ENCODE results near the gene CACNA2D1.
A peak's percentile ranks its signal among the peaks of the same experiment; 100 is the strongest.

Gene CACNA2D1

DNA sequence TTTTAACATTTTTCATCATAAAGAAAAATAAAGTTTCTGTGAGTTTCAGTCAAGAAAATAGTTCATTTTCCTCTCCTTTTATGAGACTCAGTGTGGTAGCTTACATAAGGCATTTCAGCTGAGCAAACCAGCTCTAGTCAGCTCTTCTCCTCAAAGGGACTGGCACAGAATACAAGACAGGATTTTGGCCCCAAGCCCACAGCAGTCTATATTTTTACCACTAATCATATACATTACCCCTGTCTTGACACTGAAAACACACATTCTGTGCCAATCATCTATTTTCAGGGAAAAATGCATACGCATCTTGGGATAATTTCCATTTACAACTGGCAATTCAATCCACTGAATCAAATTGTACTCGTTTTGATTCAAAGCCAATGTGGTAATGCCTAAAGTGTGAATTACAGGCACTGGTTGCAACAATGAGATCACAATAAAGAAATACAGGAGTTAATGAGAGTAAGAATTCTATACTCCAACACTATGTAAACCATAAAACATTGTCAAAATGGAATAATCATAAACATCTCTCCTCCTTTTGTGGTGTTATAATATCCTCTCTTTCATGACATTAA is 186.4 kb downstream of the CACNA2D1 start:
- H3K27ac ChIP-seq, result no peak overlapping the region
- TF ChIP-seq, protein P1, sequence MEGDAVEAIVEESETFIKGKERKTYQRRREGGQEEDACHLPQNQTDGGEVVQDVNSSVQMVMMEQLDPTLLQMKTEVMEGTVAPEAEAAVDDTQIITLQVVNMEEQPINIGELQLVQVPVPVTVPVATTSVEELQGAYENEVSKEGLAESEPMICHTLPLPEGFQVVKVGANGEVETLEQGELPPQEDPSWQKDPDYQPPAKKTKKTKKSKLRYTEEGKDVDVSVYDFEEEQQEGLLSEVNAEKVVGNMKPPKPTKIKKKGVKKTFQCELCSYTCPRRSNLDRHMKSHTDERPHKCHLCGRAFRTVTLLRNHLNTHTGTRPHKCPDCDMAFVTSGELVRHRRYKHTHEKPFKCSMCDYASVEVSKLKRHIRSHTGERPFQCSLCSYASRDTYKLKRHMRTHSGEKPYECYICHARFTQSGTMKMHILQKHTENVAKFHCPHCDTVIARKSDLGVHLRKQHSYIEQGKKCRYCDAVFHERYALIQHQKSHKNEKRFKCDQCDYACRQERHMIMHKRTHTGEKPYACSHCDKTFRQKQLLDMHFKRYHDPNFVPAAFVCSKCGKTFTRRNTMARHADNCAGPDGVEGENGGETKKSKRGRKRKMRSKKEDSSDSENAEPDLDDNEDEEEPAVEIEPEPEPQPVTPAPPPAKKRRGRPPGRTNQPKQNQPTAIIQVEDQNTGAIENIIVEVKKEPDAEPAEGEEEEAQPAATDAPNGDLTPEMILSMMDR (IDR thresholded peaks at IDR 0.05), result no peak
- no peak for TF ChIP-seq ZFX (IDR thresholded peaks at IDR 0.05; ENCODE audit: borderline replicate concordance)

DNA sequence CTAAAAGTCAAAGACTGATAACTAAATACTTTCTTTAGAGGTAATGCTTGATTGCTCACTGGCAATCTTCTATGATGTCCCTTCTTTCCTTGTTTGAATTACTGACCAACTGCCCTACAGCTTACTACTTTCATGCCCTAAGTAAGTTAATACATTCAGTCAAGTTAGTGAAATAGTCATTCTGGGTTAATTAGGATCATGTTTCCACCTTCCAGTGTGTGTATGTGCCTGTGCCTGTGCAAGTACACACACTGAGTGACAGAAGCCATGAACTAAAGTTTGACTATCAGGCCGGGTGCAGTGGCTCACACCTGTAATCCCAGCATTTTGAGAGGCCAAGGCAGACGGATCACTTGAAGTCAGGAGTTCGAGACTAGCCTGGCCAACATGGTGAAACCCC is 187.9 kb downstream of the CACNA2D1 start:
- no peak for TF ChIP-seq ZFX (IDR thresholded peaks at IDR 0.05; ENCODE audit: borderline replicate concordance)
- TF ChIP-seq, protein P1 (IDR thresholded peaks at IDR 0.05), result no peak

DNA sequence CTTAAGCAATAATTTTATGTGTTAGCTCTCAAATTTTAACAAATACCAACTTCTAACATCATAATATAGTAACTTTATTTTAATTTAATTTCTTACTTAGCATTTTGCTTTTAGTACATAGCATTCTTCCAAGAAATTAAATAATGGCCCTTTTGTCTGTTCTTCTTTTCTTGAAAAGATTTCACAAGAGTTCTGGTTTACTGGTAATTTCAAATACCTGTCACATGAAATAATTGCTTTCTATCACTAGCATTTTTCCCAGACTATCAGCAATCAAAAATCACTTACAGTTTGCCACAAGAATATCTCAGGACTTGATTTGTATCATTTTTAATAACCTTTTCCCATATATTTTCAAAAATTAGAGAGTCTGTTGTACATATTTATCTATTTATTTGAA is 193.0 kb downstream of the CACNA2D1 start:
- TF ChIP-seq, protein P1 (IDR thresholded peaks at IDR 0.05), result no peak
- TF ChIP-seq ZFX (IDR thresholded peaks at IDR 0.05; ENCODE audit: borderline replicate concordance), result no peak
- H3K27ac ChIP-seq, result no peak overlapping the region

More for the DNA sequence above, 187.9 kb downstream of the CACNA2D1 start:
- H3K27ac ChIP-seq, result no peak overlapping the region

DNA sequence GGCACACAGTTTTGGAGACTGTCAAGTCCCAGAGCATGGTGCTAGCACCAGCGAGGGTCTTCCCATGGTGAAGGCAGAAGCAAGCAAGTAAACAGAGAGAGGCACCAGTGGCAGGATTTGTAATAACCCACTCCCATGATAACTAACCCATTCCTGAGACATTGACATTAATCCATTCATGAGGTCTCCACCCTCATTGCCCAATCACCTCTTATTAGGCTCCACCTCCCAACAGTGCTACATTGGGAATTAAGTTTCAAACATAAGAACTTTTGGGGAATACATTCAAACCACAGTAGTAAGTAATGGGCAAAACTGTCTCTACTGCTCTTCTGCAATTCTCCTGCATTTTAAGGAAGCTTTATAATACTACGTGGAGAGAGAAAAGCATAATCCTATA is 193.6 kb downstream of the CACNA2D1 start:
- H3K27ac ChIP-seq, result no peak overlapping the region
- TF ChIP-seq, protein P1 (IDR thresholded peaks at IDR 0.05), result no peak
- no peak for TF ChIP-seq ZFX (IDR thresholded peaks at IDR 0.05; ENCODE audit: borderline replicate concordance)

DNA sequence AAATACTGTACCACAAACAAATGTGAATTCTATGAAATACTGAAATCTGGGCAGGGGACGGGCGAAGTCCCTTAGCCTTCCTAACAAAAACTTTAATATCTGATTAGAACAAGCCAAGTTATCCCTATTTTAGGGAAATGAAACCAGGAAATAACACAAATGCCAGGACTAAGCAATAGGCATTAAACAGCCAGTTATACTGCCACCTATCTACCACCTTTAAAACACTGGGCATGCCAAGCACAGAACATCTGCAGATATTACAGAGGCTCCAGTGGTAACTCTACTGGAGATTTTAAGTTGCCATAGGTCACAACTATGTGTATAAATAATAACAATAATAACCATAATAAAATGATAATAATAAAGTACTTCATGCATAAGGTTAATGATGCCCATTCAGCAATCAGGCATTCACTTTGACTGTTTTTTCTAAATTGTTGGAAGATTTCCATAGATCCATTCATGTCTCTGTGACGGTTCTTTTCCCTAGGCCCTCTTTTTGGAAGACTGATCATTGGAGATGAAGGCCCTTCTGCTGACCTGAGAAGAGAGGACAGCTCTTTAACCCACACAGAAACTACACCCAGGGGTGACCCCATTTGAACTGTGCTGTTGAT is 195.7 kb downstream of the CACNA2D1 start:
- no peak for TF ChIP-seq ZFX (IDR thresholded peaks at IDR 0.05; ENCODE audit: borderline replicate concordance)
- TF ChIP-seq, protein P1 (IDR thresholded peaks at IDR 0.05), result peak; percentile 91
- H3K27ac ChIP-seq, result no peak overlapping the region

DNA sequence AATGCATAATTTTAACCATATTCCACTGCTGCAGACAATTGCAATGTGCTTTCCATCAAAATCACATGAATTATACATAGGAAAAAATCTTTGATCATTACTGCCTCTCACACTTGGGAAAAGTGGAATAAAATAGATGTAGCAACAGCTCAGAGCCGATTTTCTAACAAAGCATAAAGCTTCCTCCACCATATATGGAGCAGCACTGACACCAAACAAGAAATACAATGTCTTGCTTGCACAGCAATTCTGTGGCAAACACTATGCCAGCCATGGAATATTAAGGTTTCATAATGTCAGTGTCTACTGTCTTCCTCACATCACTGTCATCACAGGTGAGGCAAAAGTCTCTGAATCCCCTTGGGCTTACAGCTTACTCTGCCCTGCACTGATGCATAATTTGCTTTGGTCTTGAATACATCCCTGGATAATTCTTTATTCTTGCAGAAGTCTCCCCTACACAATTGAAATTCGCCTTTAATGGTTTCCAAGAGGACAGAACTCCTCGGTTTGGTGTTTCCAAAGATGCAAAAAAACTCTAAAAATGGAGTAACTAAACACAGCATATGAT is 198.5 kb downstream of the CACNA2D1 start:
- TF ChIP-seq, protein P1 (IDR thresholded peaks at IDR 0.05), result no peak
- no peak for TF ChIP-seq ZFX (IDR thresholded peaks at IDR 0.05; ENCODE audit: borderline replicate concordance)
- no peak overlapping the region for H3K27ac ChIP-seq

DNA sequence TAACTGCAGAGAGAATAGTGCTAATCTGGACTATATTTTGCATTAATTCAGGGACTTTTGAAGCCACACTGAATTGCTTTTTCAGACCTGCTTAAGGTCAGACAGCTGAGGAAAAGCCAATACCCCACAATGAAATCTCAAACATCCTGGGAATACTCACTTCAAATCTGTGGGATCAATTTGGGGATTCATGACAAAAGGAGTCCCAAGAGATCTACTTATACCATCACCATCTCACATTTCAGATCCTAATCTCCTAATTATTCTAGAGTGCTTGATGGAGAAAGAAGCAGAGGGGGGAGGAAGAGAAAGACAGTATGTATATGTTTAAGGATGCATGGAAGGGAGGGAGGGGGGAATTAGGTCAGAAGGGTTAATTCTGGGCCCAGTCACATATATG is 202.2 kb downstream of the CACNA2D1 start:
- no peak overlapping the region for H3K27ac ChIP-seq
- TF ChIP-seq ZFX (IDR thresholded peaks at IDR 0.05; ENCODE audit: borderline replicate concordance), result no peak
- TF ChIP-seq, protein P1 (IDR thresholded peaks at IDR 0.05), result no peak

Data from 22Rv1 (cell line).